NOMO-1 treated with DMSO at 0.1 percent for 48 hours (cell line): ENCODE data around the gene NDUFAF5.

ENCODE experiments used
- DNase-seq: peaks from one replicate; lab custom pipeline; 2025; ENCODE audit not compliant: unreplicated experiment; lab: John Stamatoyannopoulos, UW

NDUFAF5 gene

GRCh38 chr20:13870170-13870748 lies 85.4 kb downstream of the NDUFAF5 start:
- peak; percentile 85 for DNase-seq
